GM23248 (cell line): Measurements from ENCODE around the gene KIFAP3.

ENCODE experiments used
- EZH2 ChIP-seq: fragments of 200-600 bp; sonication (generic); IDR thresholded peaks from 2 replicates; pipeline ENCODE4 v1.6.1; 2018; ENCODE audit warnings: antibody characterized with exemption, mild to moderate bottlenecking; ENCODE audit not compliant: insufficient read depth, poor library complexity, severe bottlenecking
- EZH2phosphoT487 ChIP-seq: fragments of 200-600 bp; sonication (generic); IDR thresholded peaks from 2 replicates; pipeline ENCODE4 v1.6.1; 2018; ENCODE audit warnings: antibody characterized with exemption, moderate library complexity, mild to moderate bottlenecking, low read depth; ENCODE audit not compliant: insufficient read depth

DNA sequence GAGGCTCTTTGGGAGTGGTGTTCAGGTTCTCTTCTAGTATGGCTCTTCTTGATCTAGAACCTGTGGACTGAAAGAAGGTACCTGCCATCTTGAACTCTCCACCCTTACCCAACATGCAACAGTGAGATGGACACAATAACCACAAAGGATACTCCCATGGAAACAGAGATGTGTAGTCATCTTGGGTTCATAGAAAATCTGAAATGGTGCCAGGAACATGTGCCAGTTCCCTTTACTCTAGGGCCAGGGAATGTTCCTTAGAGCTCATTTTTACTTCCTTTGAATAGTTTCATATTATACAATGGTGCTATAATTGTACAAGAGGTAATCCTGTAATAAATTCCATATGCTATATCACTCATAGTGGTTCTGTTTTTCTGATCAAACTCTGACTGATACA, 167.6 kb downstream of the KIFAP3 start:
- TF ChIP-seq EZH2phosphoT487 (no peak), EZH2 (no peak)
